ENCODE results near the gene APOL5.

- TF ChIP-seq CTCF (IDR thresholded peaks at IDR 0.05): no peak
- TF ChIP-seq POLR2A (IDR thresholded peaks at IDR 0.05): no peak
- no peak for TF ChIP-seq EP300 (IDR thresholded peaks at IDR 0.05)
Observed at GRCh38 chr22:35705141-35705540, 12.5 kb upstream of the APOL5 start.
